H9 (cell line): ENCODE data around the gene C2orf49. TPM values are rescaled to one million over a fixed set of nuclear protein-coding genes. Genes with fewer than 3 reads are reported as not detected.

Experiments used
- DNase-seq: peaks from one replicate; pipeline ENCODE4 v3.0.0-alpha.2; 2017
- H2AFZ ChIP-seq: one replicate; pipeline ENCODE4 v1.6.1; 2013; ENCODE audit warnings: mild to moderate bottlenecking, low read length, control low read depth, moderate library complexity
- H2AK5ac ChIP-seq: 2 replicates; pipeline ENCODE4 v1.6.1; 2013; ENCODE audit warnings: low read length, control low read depth, mixed read lengths; ENCODE audit not compliant: insufficient read length
- H2BK120ac ChIP-seq: one replicate; pipeline ENCODE4 v1.6.1; 2013; ENCODE audit warnings: low read depth, mild to moderate bottlenecking, low read length, control low read depth, inconsistent platforms; ENCODE audit not compliant: poor library complexity, severe bottlenecking
- H2BK12ac ChIP-seq: 2 replicates; pipeline ENCODE4 v1.6.1; 2013; ENCODE audit warnings: low read length, control low read depth, mixed read lengths, low read depth; ENCODE audit not compliant: insufficient read length
- H2BK15ac ChIP-seq: 2 replicates; pipeline ENCODE4 v1.6.1; 2013; ENCODE audit warnings: low read depth, low read length, control low read depth
- H2BK20ac ChIP-seq: one replicate; pipeline ENCODE4 v1.6.1; 2013; ENCODE audit warnings: low read depth, mild to moderate bottlenecking, low read length, control low read depth, inconsistent platforms; ENCODE audit not compliant: poor library complexity, severe bottlenecking
- H2BK5ac ChIP-seq: 2 replicates; pipeline ENCODE4 v1.6.1; 2013; ENCODE audit warnings: low read length, control low read depth, mixed read lengths; ENCODE audit not compliant: insufficient read length
- H3K14ac ChIP-seq: 2 replicates; pipeline ENCODE4 v1.6.1; 2013; ENCODE audit warnings: low read length, control low read depth; ENCODE audit not compliant: insufficient read depth
- H3K18ac ChIP-seq: 2 replicates; pipeline ENCODE4 v1.6.1; 2013; ENCODE audit warnings: low read depth, mild to moderate bottlenecking, mixed read lengths, low read length, control low read depth; ENCODE audit not compliant: insufficient read length
- H3K23ac ChIP-seq: 2 replicates; pipeline ENCODE4 v1.6.1; 2013; ENCODE audit warnings: low read length, control low read depth, mixed read lengths, low read depth; ENCODE audit not compliant: insufficient read length
- H3K23me2 ChIP-seq: 2 replicates; pipeline ENCODE4 v1.6.1; 2013; ENCODE audit warnings: low read depth, mild to moderate bottlenecking, mixed read lengths, low read length, control low read depth; ENCODE audit not compliant: insufficient read length, poor library complexity, severe bottlenecking
- H3K27ac ChIP-seq: 2 replicates; pipeline ENCODE4 v1.5.1; 2013; ENCODE audit warnings: low read length, control low read depth, mixed read lengths, low read depth; ENCODE audit not compliant: insufficient read length
- H3K27me3 ChIP-seq: 2 replicates; pipeline ENCODE4 v1.6.1; 2013; ENCODE audit warnings: low read length, control low read depth, inconsistent platforms; ENCODE audit not compliant: insufficient read depth
- H3K4ac ChIP-seq: 2 replicates; pipeline ENCODE4 v1.6.1; 2013; ENCODE audit warnings: low read depth, mild to moderate bottlenecking, control low read depth, inconsistent platforms, low read length, moderate library complexity
- H3K4me1 ChIP-seq: 2 replicates; pipeline ENCODE4 v1.6.1; 2013; ENCODE audit warnings: low read length, control low read depth, inconsistent platforms; ENCODE audit not compliant: insufficient read depth
- H3K4me2 ChIP-seq: 2 replicates; pipeline ENCODE4 v1.6.1; 2013; ENCODE audit warnings: low read length, control low read depth, mixed read lengths; ENCODE audit not compliant: insufficient read length, insufficient read depth
- H3K56ac ChIP-seq: 2 replicates; pipeline ENCODE4 v1.6.1; 2013; ENCODE audit warnings: low read depth, mild to moderate bottlenecking, mixed read lengths, low read length, control low read depth; ENCODE audit not compliant: insufficient read length
- H3K79me1 ChIP-seq: 2 replicates; pipeline ENCODE4 v1.6.1; 2013; ENCODE audit warnings: low read depth, mild to moderate bottlenecking, moderate library complexity, low read length, control low read depth, inconsistent platforms; ENCODE audit not compliant: insufficient read depth, poor library complexity, severe bottlenecking
- H3K79me2 ChIP-seq: 2 replicates; pipeline ENCODE4 v1.6.1; 2013; ENCODE audit warnings: low read length, control low read depth, inconsistent platforms; ENCODE audit not compliant: insufficient read depth
- H3K9ac ChIP-seq: 2 replicates; pipeline ENCODE4 v1.6.1; 2013; ENCODE audit warnings: low read length, control low read depth, mixed read lengths; ENCODE audit not compliant: insufficient read length; ENCODE audit errors: extremely low read depth
- H3K9me3 ChIP-seq: one replicate; pipeline ENCODE4 v1.6.1; 2013; ENCODE audit warnings: low read depth, low read length, inconsistent platforms; ENCODE audit not compliant: control insufficient read depth
- H3T11ph ChIP-seq: one replicate; pipeline ENCODE4 v1.6.1; 2013; ENCODE audit warnings: mild to moderate bottlenecking, low read length, control low read depth, inconsistent platforms
- H4K20me1 ChIP-seq: one replicate; pipeline ENCODE4 v1.6.1; 2013; ENCODE audit not compliant: control insufficient read depth, insufficient read length, insufficient read depth
- H4K5ac ChIP-seq: 2 replicates; pipeline ENCODE4 v1.6.1; 2013; ENCODE audit warnings: low read depth, mild to moderate bottlenecking, mixed read lengths, low read length, control low read depth; ENCODE audit not compliant: insufficient read length
- H4K8ac ChIP-seq: replicated peaks from 2 replicates; pipeline ENCODE4 v1.6.1; 2013; ENCODE audit warnings: low read length, control low read depth, mixed read lengths, low read depth; ENCODE audit not compliant: insufficient read length
- H4K91ac ChIP-seq: 2 replicates; pipeline ENCODE4 v1.6.1; 2013; ENCODE audit warnings: low read depth, mild to moderate bottlenecking, moderate library complexity, mixed read lengths, low read length, control low read depth; ENCODE audit not compliant: insufficient read length
- H3K27ac Mint-ChIP-seq, 3 experiments: 2 replicates in 2 of 3; 3 replicates in 1 of 3; pipeline ENCODE4 v1.8.0; 2020 to 2021; ENCODE audit warnings: mixed read lengths in 3 of 3, mild to moderate bottlenecking in 1 of 3, moderate library complexity in 1 of 3
- H3K27me3 Mint-ChIP-seq: 2 replicates; pipeline ENCODE4 v1.8.0; 2021; ENCODE audit warnings: low read depth, mild to moderate bottlenecking, moderate library complexity, mixed read lengths
- H3K36me3 Mint-ChIP-seq, 3 experiments: 2 replicates in 2 of 3; 3 replicates in 1 of 3; pipeline ENCODE4 v1.8.0; 2020 to 2021; ENCODE audit warnings: low read depth in 3 of 3, mixed read lengths in 3 of 3; ENCODE audit not compliant: insufficient read depth in 1 of 3
- H3K4me1 Mint-ChIP-seq, 2 experiments: 2 replicates each; pipeline ENCODE4 v1.8.0; 2020; ENCODE audit warnings: mixed read lengths in 2 of 2
- H3K4me3 Mint-ChIP-seq, 2 experiments: 2 replicates in 1 of 2; 3 replicates in 1 of 2; pipeline ENCODE4 v1.8.0; 2020 to 2021; ENCODE audit warnings: mild to moderate bottlenecking in 2 of 2, mixed read lengths in 2 of 2, moderate library complexity in 1 of 2
- H3K9me3 Mint-ChIP-seq, 2 experiments: 2 replicates in 1 of 2; 3 replicates in 1 of 2; pipeline ENCODE4 v1.8.0; 2020; ENCODE audit warnings: mild to moderate bottlenecking in 2 of 2, mixed read lengths in 2 of 2, moderate library complexity in 1 of 2
- WGBS: extraction: QIAGEN DNeasy Blood & Tissue Kit; methylation state at CpG from one replicate; pipeline ENCODE4 v1.1.7; 2013; ENCODE audit warnings: missing lambda C conversion rate, low lambda C conversion rate, mixed read lengths; ENCODE audit not compliant: insufficient read length; ENCODE audit errors: extremely low coverage; 5-methylcytosine and 5-hydroxymethylcytosine counted together
- total RNA-seq: library from RNA; stranded (reverse); gene quantifications from 2 replicates; pipeline ENCODE4 v1.2.1, GENCODE V29; 2021
- TF ChIP-seq, protein P1 (sequence below): fragments of 200-600 bp; sonication (generic); conservative IDR thresholded peaks from 3 replicates; pipeline ENCODE4 v1.8.0; 2021; ENCODE audit warnings: antibody characterized with exemption, mild to moderate bottlenecking

Gene C2orf49
- total RNA-seq, 1 experiment from 2014 or later: 18.8 TPM

DNA sequence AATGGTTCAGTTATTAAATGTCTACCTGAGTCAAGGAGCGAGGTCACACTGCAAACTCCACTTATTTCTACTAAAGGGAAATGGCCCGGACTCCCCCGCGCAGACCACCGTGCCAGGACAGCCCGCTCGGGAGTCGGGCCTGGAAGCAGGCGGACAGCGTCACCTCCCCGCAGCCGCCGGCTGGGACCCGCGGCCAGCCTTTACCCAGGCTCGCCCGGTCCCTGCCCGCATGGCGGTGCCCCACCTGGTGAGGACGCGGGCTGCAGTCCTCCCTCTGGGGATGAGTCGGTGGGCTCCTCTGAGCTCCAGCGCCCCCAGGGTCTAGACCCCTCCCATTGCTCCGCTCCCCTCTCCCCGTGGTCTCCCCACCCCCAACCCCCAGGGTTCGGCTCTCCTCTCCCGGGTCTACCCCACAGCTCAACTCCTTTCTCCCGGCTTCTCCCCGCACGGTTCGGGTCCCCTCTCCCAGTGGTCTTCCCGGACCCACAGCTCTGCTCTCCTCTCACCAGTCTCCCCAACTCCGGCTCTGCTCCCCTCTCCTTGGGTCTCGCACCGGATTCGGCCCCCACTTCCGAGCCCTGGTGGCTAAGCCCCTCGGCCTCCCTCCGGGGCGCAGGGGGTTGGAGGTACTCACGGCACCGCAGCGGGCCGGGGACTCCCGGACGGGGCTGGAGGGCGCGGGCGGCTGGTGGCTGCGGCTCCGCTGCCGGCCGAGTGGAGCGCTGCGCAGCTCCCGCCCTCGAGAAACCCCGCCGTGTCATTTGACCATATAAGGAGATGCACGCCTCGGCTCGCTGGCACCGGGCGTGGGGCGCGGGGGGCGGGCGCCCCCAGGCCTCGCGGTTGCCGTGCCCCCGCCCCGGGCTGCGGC is 61.2 kb downstream of the C2orf49 start, which contains the start of gene FHL2:
Gene FHL2 (minus strand): TSS at position 716 of the 871 bp plus-strand sequence. CDS start 12,535 bp downstream, outside the sequence.
- H3K9ac ChIP-seq: peak within 1 kb of the TSS; percentile 91
- H3K9me3 ChIP-seq: no peaks in the 10 kb centered on the region
- H3K23me2 ChIP-seq: peaks cover 3% of the 10 kb centered on the region
- no peak within 1 kb of the TSS for H2AK5ac ChIP-seq
- DNase-seq: peak; percentile 84
- Mint-ChIP-seq H3K4me1 (peaks cover 24 to 29% of the 10 kb centered on the region in 2 experiments), H3K9me3 (peaks cover 3 to 7% of the 10 kb centered on the region in 2 experiments; a peak in 4 of 5 replicates), H3K36me3 (peaks cover 3 to 24% (median 6%) of the 10 kb centered on the region in 3 experiments; a peak in 6 of 7 replicates), H3K27me3 (peaks cover 15% of the 10 kb centered on the region), H3K4me3 (peak within 1 kb of the TSS; percentile 82 to 87), H3K27ac (peak within 1 kb of the TSS in 2 of 3 experiments; percentile 14 to 23; a peak in 1 of 7 replicates)
- TF ChIP-seq, protein P1, sequence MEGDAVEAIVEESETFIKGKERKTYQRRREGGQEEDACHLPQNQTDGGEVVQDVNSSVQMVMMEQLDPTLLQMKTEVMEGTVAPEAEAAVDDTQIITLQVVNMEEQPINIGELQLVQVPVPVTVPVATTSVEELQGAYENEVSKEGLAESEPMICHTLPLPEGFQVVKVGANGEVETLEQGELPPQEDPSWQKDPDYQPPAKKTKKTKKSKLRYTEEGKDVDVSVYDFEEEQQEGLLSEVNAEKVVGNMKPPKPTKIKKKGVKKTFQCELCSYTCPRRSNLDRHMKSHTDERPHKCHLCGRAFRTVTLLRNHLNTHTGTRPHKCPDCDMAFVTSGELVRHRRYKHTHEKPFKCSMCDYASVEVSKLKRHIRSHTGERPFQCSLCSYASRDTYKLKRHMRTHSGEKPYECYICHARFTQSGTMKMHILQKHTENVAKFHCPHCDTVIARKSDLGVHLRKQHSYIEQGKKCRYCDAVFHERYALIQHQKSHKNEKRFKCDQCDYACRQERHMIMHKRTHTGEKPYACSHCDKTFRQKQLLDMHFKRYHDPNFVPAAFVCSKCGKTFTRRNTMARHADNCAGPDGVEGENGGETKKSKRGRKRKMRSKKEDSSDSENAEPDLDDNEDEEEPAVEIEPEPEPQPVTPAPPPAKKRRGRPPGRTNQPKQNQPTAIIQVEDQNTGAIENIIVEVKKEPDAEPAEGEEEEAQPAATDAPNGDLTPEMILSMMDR: peak; percentile 56
- no peaks in the 10 kb centered on the region for H3K79me1 ChIP-seq
- no peak within 1 kb of the TSS for H3K27ac ChIP-seq
- H3K4me1 ChIP-seq: peaks cover 2% of the 10 kb centered on the region; the same call in 1 of the 2 replicates
- H2AFZ ChIP-seq: no peak within 1 kb of the TSS
- H4K20me1 ChIP-seq: no peaks in the 10 kb centered on the region
- H3K4me2 ChIP-seq: peak within 1 kb of the TSS; percentile 47
- no peak within 1 kb of the TSS for H3K56ac ChIP-seq
- H3K4ac ChIP-seq: no peak within 1 kb of the TSS; the same call in 1 of the 2 replicates
- H3K27me3 ChIP-seq: peaks cover 12% of the 10 kb centered on the region; the same call in 1 of the 2 replicates
- peak within 1 kb of the TSS; percentile 98 for H3K18ac ChIP-seq
- H2BK120ac ChIP-seq: peak within 1 kb of the TSS; percentile 84
- H3K14ac ChIP-seq: peak within 1 kb of the TSS; percentile 99
- H2BK12ac ChIP-seq: peak within 1 kb of the TSS; percentile 78
- WGBS: no CpG with 5 or more reads among the region's 74 CpGs
- peaks cover 2% of the 10 kb centered on the region; the same call in 1 of the 2 replicates for H3K79me2 ChIP-seq
- peak within 1 kb of the TSS; percentile 15 for H2BK20ac ChIP-seq
- no peak within 1 kb of the TSS for H2BK15ac ChIP-seq
- no peak within 1 kb of the TSS for H4K91ac ChIP-seq
- H4K5ac ChIP-seq: no peak within 1 kb of the TSS
- no peak within 1 kb of the TSS for H2BK5ac ChIP-seq
- H4K8ac ChIP-seq: no peak within 1 kb of the TSS
- no peak within 1 kb of the TSS for H3T11ph ChIP-seq
- no peak within 1 kb of the TSS for H3K23ac ChIP-seq

Other genes starting within 250 kb of the C2orf49 start
- not detected in 2 replicates for gene GPR45, start 95.8 kb upstream of the C2orf49 start, total RNA-seq
- 22.8 and 23.6 TPM in 2 replicates for gene TGFBRAP1, start 7.8 kb upstream of the C2orf49 start, total RNA-seq
- gene FHL2, start 61.5 kb downstream of the C2orf49 start, total RNA-seq: 34.9 and 36.9 TPM in 2 replicates